Measurements from ENCODE around the gene DCLK1.

GRCh38 chr13:35886332-35887114 lies 244.7 kb downstream of the DCLK1 start:
- TF ChIP-seq EP300 (IDR thresholded peaks at IDR 0.05) (no peak), CTCF (IDR thresholded peaks at IDR 0.05) (no peak)

All from tibial nerve (tissue), 4 donors.